Activated CD4-positive, CD25-positive, alpha-beta regulatory T cell treated with anti-CD3 and anti-CD28 coated beads, Interleukin-2, amount 50 U/mL, for 72 hours (primary cell): ENCODE data around the gene OLR1.
A peak's percentile ranks its signal among the peaks of the same experiment; 100 is the strongest.
"Not testable (repeated sequence)": the region's sequence is repeated elsewhere in the genome, so short reads cannot be mapped to it uniquely, and the experiment has no call there.

ENCODE experiments used
- DNase-seq: peaks from one replicate; pipeline ENCODE4 v3.0.0; 2021

The OLR1 gene

GRCh38 chr12:10190558-10191388 lies 18.8 kb upstream of the OLR1 start:
- DNase-seq: no peak

- DNase-seq: no peak
These were observed 17.7 kb upstream of the OLR1 start for GRCh38 chr12:10189653-10190052.

DNA sequence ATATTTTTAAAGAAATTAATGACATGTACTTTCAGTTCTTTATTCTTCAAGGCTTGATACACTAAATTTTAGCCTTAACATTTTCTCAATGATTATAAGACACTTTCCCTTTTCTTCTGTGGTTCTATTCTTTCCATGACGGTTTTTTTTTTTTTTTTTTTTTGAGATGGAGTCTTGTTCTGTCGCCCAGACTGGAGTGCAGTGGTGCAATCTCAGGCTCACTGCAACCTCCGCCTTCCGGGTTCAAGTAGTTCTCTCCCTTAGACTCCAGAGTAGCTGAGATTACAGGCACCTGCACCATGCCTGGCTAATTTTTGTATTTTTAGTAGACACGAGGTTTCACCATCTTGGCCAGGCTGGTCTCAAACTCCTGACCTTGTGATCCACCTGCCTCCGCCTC lies 15.0 kb upstream of the OLR1 start:
- not testable (repeated sequence) for DNase-seq

- no peak for DNase-seq
These were observed 14.4 kb upstream of the OLR1 start for GRCh38 chr12:10186299-10186698.

GRCh38 chr12:10184261-10184843 lies 12.4 kb upstream of the OLR1 start:
- DNase-seq: no peak

GRCh38 chr12:10182354-10183049 lies 10.6 kb upstream of the OLR1 start:
- DNase-seq: no peak

DNA sequence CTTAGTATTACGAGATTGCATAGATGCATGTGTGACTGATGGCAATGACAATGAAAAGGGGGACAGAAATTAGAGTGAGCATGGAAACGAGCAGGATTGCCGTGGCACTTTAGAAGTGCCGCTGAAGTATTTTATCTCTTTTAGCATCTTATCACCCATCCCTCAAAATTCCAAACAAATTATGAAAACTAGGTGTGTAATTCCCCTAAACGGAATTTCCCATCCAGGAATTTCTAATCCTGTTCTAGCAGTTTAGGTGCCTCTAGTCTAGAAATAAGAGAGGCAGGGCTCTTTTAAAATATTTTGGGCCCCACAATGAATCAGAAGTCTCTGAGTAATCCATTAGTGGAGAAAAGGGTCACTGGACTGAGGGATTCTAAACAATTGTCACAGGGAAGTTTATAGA lies 7.8 kb upstream of the OLR1 start:
- DNase-seq: no peak

- no peak for DNase-seq
These were observed 6.9 kb upstream of the OLR1 start, which contains the start of gene TMEM52B for GRCh38 chr12:10178821-10179220. Gene TMEM52B, plus strand, starts transcription at chr12:10179032. Its CDS starts 543 bp downstream, at chr12:10179575.

- no peak for DNase-seq
These were observed 4.1 kb upstream of the OLR1 start for GRCh38 chr12:10175846-10176636.

DNA sequence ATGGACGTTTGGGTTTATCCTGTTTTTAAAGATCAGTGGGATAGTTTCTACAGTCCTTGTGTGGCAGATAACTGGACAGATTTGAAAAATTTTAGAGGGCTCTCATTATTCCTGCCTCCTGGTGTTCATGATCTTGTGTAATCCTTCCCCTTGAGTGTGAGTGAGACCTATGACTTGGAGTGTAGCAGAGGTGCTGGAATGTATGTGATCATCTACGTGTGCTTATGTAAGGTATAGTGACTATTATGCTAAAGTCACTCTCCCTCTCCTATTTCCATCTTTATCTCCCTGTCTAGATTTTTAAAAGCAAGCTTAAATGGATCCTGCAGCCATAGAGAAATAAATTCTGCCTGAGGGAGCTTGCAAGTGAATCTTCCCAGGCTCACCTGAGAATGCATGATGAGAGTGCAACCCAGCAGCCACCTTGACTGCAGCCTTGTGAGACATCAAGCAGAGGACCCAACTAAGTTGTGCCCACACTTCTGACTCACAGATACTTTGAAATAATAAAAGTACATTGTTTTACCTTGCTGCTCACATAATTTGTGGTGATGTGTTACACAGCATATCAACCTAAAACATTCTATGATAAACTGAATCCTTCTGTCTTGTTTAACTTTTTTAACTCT lies 3.2 kb upstream of the OLR1 start:
- DNase-seq: no peak

DNA sequence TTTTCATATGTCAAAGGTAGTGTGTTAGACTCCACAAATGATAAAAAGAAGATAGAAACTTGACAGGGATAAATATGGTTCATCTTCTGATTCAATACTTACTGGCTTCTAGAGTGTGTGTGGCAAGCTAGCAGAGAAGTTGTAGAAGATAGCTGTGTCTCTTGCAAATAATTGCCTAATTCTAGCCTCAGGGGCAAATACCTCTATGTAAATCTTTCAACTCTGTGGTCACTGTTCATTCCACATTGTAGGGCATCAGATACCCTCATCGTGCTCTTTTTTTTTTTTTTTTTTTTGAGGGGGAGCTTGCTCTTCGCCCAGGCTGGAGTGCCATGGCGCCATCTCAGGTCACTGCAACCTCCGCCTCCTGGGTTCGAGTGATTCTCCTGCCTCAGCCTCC lies 1.7 kb downstream of the OLR1 start:
- DNase-seq: no peak

DNA sequence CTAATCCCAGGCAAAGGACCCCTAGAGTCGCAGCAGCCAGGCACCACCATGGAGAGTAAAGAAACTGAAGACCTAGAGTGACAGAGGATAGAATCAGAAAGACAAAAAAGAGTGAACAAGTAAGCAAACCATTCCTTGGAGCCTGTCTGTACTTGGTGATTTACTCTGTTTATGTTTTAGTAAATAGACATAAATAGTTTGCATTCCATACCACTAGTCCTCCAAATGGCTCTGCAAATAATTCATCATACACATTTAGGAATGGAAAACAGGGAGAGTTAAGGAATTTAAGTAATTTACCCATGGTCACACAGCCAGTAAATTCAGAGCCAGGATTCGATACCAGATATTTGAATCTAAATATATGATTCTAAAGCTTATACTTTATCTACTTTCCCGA lies 2.8 kb downstream of the OLR1 start:
- DNase-seq: no peak

DNA sequence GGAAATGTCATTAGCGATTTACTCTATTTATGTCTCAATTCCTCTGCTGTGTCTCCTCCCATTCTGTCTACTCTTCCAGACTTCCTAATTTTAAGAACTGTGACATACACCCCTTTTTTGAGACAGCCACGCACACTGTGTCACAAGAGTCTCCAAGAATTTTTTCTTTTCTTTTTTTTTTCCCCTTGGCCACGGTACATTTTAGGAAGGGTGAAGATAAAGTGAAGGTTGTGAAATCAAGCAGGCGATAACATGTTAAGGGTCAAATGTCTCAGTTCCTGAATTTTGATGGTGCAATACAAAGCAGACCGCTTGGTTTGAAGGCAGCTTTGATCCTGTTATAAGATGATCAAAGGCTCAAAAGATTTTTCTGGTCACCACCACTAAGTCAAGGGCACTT lies 4.3 kb downstream of the OLR1 start:
- no peak for DNase-seq

GRCh38 chr12:10165421-10165820 lies 6.5 kb downstream of the OLR1 start:
- DNase-seq: no peak

DNA sequence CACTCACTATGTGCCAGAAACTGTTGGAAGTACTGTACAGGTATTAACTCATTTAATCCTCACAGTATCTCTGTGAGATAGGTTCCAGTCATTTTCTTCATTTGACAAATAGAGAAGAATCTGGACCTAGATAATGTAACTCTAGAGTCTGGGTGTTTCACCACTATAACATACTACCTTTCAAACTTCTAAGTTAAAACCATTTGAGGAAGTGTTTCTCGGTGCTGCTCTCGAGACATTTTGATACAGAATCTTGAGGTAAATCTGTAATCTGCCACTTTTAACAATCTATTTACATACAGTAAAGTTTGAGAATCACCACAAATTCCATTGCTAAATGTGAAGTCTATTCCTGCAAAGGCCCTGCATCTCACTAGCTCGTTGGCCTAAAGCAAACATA lies 8.8 kb downstream of the OLR1 start:
- DNase-seq: no peak

DNA sequence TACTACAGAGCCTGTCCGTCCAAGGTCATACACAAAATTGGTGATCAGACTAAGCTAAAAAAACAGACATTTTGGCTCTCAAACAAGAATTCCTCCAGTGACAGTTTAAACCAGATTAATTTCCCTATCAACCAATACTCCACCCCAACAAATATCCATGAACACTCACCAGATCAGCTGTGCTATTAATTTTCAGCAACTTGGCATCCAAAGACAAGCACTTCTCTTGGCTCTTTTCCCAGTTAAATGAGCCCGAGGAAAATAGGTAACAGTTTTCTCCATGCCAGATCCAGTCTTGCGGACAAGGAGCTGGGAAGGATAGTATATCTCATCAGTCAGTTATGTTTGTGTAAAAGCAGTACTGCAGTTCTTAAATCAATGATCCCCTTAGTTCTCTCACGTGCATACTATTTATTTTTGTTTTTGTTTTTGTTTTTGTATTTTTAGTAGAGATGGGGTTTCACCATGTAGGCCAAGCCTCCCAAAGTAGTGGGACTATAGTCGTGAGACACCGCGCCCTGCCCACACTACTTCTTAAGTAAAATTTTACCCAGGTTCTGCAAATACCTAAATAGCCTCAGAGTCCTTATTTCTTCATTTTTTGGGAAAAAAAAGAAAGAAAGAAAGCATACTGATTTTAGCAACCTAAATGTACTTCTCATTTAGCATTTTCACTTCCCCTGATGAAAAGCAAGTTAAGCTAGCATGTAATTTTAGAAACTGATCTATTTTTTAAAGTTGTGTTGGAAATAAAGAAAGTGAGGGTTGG lies 11.1 kb downstream of the OLR1 start:
- DNase-seq: no peak

- no peak for DNase-seq
These were observed 12.7 kb downstream of the OLR1 start for GRCh38 chr12:10159280-10159679.

DNA sequence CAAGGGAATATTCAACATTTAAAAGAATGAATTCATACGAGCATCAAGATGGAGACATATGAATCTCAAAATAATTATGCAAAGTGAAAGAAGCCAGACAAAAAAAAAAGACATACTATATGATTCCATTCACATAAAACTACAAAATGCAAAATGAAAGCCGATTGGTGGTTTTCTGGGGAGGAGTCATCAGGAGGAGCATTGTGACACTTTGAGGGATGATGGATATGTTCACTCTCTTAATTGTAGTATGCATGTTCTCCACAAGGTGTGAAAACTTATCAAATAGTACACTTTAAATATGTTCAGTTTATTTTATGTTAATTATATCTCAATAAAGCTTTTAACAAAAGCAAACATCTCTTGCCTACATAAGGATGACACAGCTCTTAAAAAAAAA lies 13.5 kb downstream of the OLR1 start:
- DNase-seq: no peak

DNA sequence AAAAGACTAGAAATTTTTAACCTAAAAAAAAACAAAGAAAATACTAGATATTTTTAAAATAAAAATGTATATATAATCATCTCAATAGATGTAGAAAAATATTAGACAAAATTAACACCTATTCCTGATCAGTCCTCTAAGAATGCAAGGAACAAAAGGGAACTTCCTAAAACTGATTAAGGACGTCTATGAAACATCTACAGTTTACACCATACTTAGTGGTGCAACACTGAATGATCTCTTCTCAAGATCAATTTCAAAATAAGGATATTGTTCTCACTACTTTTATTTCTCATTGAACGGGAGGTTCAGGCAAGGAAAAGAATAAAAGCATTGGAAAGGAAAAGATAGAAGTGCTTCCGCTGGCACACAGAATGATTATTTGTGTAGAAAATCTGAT lies 16.0 kb downstream of the OLR1 start:
- no peak for DNase-seq

- DNase-seq: no peak
These were observed 17.8 kb downstream of the OLR1 start for GRCh38 chr12:10154145-10154496.

DNA sequence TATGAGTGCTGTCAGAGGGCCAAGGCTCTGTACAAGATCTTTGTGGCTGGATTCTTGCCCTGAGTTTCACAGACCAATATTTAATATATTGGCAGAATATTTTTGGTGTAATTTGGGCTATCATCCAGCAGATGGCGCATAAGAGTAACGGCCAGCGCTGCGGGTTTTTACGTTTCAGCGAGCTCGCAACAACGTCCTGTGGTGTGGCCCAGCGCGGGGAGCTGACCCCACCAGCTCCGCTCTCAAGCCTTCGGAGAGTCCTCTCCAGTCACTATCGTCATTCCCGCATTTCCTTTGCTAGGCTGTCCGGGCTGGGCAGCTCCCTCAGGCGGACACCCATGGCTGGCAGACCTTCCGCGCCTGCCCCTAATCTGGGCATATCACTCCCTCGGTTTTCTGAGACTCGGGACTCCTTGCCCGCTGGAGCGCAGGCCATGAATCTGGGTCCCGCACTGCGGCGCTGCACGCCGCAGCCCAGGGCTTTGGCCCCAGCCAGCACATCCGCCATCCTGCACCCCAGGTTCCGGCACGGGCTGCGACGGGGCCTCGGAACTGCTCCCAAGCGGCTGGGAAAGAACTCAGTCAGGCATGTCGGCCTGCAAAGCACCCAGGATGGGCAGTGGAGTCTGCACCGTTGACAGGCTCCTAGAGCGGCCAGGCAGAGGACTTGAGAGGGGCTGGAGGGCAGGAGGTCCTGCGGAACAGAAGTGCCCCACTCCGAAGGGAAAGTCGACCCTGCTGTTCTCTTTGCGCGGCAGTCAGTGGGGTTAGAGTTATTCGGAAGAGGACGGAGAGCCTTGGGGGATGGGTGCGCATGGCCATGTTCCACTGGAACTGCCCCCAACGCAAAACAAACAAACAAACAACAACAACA lies 18.4 kb downstream of the OLR1 start:
- DNase-seq: peak; percentile 64
